Neural progenitor cell (in vitro differentiated cells): ENCODE results near the gene LYPD5.

Experiments
- CTCF ChIP-seq: fragments of 200-600 bp; sonication (generic); IDR thresholded peaks from 2 replicates; pipeline ENCODE4 v1.5.1; 2017; ENCODE audit warnings: antibody characterized with exemption, mild to moderate bottlenecking
- EZH2 ChIP-seq: fragments of 200-600 bp; sonication (generic); IDR thresholded peaks from 2 replicates; pipeline ENCODE4 v1.6.1; 2017; ENCODE audit warnings: antibody characterized with exemption, mild to moderate bottlenecking, moderate library complexity
- EZH2phosphoT487 ChIP-seq: fragments of 200-600 bp; sonication (generic); IDR thresholded peaks from 2 replicates; pipeline ENCODE4 v1.6.1; 2017; ENCODE audit warnings: antibody characterized with exemption

- TF ChIP-seq CTCF: no peak
- TF ChIP-seq EZH2: no peak
- no peak for TF ChIP-seq EZH2phosphoT487
These were observed 4.7 kb downstream of the LYPD5 start for GRCh38 chr19:43797556-43797955.
